Lung (tissue), 12 donors: ENCODE data around the gene SLC11A2. TPM values are rescaled to one million over a fixed set of nuclear protein-coding genes. Genes with fewer than 3 reads are reported as not detected.

Experiments used
- ATAC-seq: fragments of 200-7000 bp; cut with Tn5 transposase; one replicate; pipeline ENCODE4 v1.9.1; 2020; ENCODE audit warnings: moderate number of reproducible peaks; ENCODE audit not compliant: insufficient read depth, low FRiP score
- DNase-seq, 3 donors: peaks; one replicate each; pipeline ENCODE4 v3.0.0-alpha.2; 2013 to 2017
- H3K27ac ChIP-seq, 2 donors: one replicate each; pipeline ENCODE4 v1.5.1; 2013; ENCODE audit warnings: mild to moderate bottlenecking in 2 of 2, moderate library complexity in 2 of 2, control low read depth in 1 of 2, inconsistent platforms in 1 of 2, low read depth in 1 of 2, low read length in 1 of 2
- H3K27me3 ChIP-seq, 3 donors: one replicate each; pipeline ENCODE4 v1.5.1; 2013; ENCODE audit warnings: low read length in 2 of 3; ENCODE audit not compliant: control insufficient read depth in 3 of 3, insufficient read depth in 3 of 3
- H3K36me3 ChIP-seq, 4 donors: one replicate each; pipeline ENCODE4 v1.5.1; 2013; ENCODE audit warnings: low read length in 4 of 4, mild to moderate bottlenecking in 1 of 4, moderate library complexity in 1 of 4; ENCODE audit not compliant: control insufficient read depth in 4 of 4, insufficient read depth in 4 of 4
- H3K4me1 ChIP-seq, 5 donors: one replicate each; pipeline ENCODE4 v1.5.1; 2013; ENCODE audit warnings: low read length in 5 of 5, mild to moderate bottlenecking in 2 of 5, moderate library complexity in 1 of 5; ENCODE audit not compliant: control insufficient read depth in 5 of 5, insufficient read depth in 5 of 5
- H3K4me3 ChIP-seq: one replicate; pipeline ENCODE4 v1.5.1; 2013; ENCODE audit warnings: mild to moderate bottlenecking, control low read depth, moderate library complexity
- H3K9ac ChIP-seq, 2 donors: one replicate each; pipeline ENCODE4 v1.5.1; 2013; ENCODE audit warnings: low read length in 2 of 2, control low read depth in 1 of 2; ENCODE audit not compliant: insufficient read depth in 1 of 2
- H3K9me3 ChIP-seq, 4 donors: one replicate each; pipeline ENCODE4 v1.5.1; 2013; ENCODE audit warnings: low read length in 3 of 4, mild to moderate bottlenecking in 1 of 4, moderate library complexity in 1 of 4; ENCODE audit not compliant: control insufficient read depth in 4 of 4, insufficient read depth in 3 of 4
- CTCF ChIP-seq: IDR thresholded peaks from 2 replicates; pipeline ENCODE4 v1.5.1; 2012; ENCODE audit warnings: mild to moderate bottlenecking; ENCODE audit errors: control extremely low read depth, extremely low read depth
- WGBS, 2 donors: extraction: QIAGEN DNeasy Blood & Tissue Kit; methylation state at CpG; one replicate each; pipeline ENCODE4 v1.1.7; 2013; 5-methylcytosine and 5-hydroxymethylcytosine counted together
- polyA plus RNA-seq, 2 donors: library from polyadenylated mRNA; stranded (reverse); fragments of 200-250 nt; gene quantifications; one replicate each; pipeline ENCODE4 v1.2.1, GENCODE V29; 2013
- total RNA-seq, 2 donors: library from RNA; depleted of rRNA in 1 of 2; stranded (reverse); fragments of >200 nt in 1 of 2; gene quantifications; one replicate each; pipeline ENCODE4 v1.2.1, GENCODE V29; 2014 to 2021
- donor health status: control.
- donor health status: control.
- donor health status: Bipolar disorder and iron deficiency.
- donor health status: healthy.
- donor health status: DM: yes; HTN: yes; CAD: no.

The SLC11A2 gene
- total and polyA plus RNA-seq, 4 donors = 29.2 to 129 (median 90.6) TPM

- no peaks in the 10 kb centered on the region for H3K27me3 ChIP-seq
- no peak overlapping the region for H3K4me3 ChIP-seq
- ATAC-seq (no peak), DNase-seq (no peak)
- no peaks in the 10 kb centered on the region for H3K36me3 ChIP-seq
- no peak overlapping the region for H3K9ac ChIP-seq
- H3K4me1 ChIP-seq = peaks cover 0 to under 1% (median 0%) of the 10 kb centered on the region in 5 donors
- 91 to 97% methylated on average over 4 of the region's 4 CpGs for WGBS, 2 donors
- peaks cover 0 to 2% (median 0%) of the 10 kb centered on the region in 4 donors for H3K9me3 ChIP-seq
- no peak for TF ChIP-seq CTCF
- H3K27ac ChIP-seq = no peak overlapping the region
Observed at GRCh38 chr12:51033457-51034089, 7.4 kb upstream of the SLC11A2 start.

GRCh38 chr12:51033048-51033447 is 6.9 kb upstream of the SLC11A2 start:
- Histone ChIP-seq H3K36me3 (no peaks in the 10 kb centered on the region), H3K27ac (no peak overlapping the region), H3K9ac (no peak overlapping the region), H3K9me3 (peaks cover 0 to 2% (median 0%) of the 10 kb centered on the region in 4 donors), H3K4me3 (no peak overlapping the region), H3K27me3 (no peaks in the 10 kb centered on the region), H3K4me1 (peaks cover 0 to 2% (median 0%) of the 10 kb centered on the region in 5 donors)
- no peak for TF ChIP-seq CTCF
- ATAC-seq (no peak), DNase-seq (no peak)
- WGBS, 2 donors = 88 to 94% methylated on average over 2 of the region's 2 CpGs

GRCh38 chr12:51028813-51029150 is 2.6 kb upstream of the SLC11A2 start:
- no peak overlapping the region for H3K4me3 ChIP-seq
- H3K4me1 ChIP-seq = peaks cover 0 to 15% (median 4%) of the 10 kb centered on the region in 5 donors
- no peak for TF ChIP-seq CTCF
- DNase-seq (no peak), ATAC-seq (no peak)
- 56 to 67% methylated on average over 5 of the region's 5 CpGs for WGBS, 2 donors
- H3K9me3 ChIP-seq = peaks cover 0 to 2% (median 0%) of the 10 kb centered on the region in 4 donors
- no peak overlapping the region for H3K9ac ChIP-seq
- H3K36me3 ChIP-seq = no peaks in the 10 kb centered on the region
- H3K27ac ChIP-seq = peak overlapping the region in 1 of 2 donors; percentile 76
- H3K27me3 ChIP-seq = no peaks in the 10 kb centered on the region
